Measurements from ENCODE around the gene PDZD4.
A peak's percentile ranks its signal among the peaks of the same experiment; 100 is the strongest.

Gene PDZD4, protein sequence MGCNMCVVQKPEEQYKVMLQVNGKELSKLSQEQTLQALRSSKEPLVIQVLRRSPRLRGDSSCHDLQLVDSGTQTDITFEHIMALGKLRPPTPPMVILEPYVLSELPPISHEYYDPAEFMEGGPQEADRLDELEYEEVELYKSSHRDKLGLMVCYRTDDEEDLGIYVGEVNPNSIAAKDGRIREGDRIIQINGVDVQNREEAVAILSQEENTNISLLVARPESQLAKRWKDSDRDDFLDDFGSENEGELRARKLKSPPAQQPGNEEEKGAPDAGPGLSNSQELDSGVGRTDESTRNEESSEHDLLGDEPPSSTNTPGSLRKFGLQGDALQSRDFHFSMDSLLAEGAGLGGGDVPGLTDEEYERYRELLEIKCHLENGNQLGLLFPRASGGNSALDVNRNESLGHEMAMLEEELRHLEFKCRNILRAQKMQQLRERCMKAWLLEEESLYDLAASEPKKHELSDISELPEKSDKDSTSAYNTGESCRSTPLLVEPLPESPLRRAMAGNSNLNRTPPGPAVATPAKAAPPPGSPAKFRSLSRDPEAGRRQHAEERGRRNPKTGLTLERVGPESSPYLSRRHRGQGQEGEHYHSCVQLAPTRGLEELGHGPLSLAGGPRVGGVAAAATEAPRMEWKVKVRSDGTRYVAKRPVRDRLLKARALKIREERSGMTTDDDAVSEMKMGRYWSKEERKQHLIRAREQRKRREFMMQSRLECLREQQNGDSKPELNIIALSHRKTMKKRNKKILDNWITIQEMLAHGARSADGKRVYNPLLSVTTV

DNA sequence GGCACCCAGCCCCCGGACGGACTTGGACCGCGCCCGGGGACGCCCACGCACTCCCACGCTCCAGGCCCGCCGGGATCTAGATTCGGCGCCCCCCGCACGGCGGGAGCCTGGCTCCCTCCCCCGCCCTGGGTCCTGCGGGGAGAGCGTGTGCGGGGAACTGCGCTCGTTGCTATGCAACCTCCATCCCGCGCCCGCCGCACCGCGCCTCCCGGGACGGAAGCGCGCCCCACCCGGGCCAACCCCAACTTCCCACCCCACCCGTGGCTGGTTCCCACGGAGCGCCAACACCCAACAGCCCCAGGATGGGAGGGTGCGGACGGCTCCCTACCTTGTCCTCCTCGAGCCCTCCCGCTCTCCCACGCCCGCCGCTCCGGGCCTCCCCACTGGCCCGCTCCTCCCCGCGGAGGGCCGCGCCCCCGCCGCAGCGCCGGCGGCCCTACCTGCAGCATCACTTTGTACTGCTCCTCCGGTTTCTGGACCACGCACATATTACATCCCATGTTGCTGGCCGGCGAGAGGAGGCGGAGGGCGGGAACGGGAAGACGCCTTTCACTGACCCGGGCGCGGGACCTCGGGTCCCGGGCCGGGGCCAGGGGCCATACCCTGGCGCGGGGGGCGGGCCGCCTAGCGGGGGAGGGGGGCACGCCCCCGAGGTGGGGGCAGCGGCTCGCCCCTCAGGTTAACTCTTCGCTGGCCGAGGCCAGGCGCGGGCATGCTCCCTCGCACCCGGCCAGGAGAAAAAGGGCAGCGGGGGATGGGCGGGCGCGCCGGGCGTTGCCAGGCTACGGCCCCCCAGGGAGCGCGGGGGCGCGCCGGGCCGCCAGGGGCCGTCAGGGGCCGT, at the start of gene PDZD4:
Gene PDZD4, minus strand, starts transcription at position 746 of the 841 bp plus-strand sequence. Its CDS starts 246 bp downstream, at position 500.
- intact Hi-C loops (cut with DNase I) = loop anchor here (10.0 kb wide), 1 partner anchor 55 kb away; the partner anchor contains the start of gene L1CAM
- peak in 2 of 10 donors; percentile 81 to 86 for DNase-seq

DNA sequence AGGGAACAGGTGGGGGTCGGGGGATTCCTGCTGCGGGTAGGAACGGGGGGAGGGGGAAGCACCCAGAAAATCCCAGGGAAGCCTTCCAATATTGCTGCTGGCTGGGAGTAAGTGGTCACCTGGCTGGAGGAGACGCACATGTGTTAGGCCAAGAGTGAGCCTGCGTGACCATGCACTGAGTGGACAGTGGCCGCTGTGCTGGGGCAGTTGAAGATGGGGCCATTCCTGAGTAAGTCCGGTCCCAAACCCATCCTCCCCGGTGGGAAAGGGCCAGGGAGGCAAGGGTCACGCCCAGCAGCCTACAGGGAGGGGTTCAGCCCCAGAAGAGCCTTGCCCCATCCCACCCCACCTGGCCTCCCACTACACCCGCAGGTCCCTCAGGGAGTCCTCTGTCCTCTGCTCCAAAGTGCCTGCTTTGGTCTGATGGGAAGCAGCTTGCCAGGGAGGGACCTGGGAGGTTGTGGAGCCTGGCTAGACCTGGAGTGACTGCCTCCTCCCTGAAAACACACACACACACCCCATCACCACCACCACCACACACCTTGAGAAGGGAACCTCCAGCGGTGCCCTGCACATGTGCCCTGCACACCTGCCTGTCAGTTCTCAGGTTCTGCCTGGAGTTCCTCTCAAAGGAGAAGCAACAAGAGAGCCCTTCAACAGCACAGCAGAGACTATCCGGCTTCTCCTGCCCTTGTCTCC, 49.5 kb upstream of the PDZD4 start:
- intact Hi-C loops (cut with DNase I) = loop anchor here (10.0 kb wide), 1 partner anchor 55 kb away; no protein-coding TSS in a partner anchor
- DNase-seq = peak in 2 of 10 donors; percentile 38 to 66

DNA sequence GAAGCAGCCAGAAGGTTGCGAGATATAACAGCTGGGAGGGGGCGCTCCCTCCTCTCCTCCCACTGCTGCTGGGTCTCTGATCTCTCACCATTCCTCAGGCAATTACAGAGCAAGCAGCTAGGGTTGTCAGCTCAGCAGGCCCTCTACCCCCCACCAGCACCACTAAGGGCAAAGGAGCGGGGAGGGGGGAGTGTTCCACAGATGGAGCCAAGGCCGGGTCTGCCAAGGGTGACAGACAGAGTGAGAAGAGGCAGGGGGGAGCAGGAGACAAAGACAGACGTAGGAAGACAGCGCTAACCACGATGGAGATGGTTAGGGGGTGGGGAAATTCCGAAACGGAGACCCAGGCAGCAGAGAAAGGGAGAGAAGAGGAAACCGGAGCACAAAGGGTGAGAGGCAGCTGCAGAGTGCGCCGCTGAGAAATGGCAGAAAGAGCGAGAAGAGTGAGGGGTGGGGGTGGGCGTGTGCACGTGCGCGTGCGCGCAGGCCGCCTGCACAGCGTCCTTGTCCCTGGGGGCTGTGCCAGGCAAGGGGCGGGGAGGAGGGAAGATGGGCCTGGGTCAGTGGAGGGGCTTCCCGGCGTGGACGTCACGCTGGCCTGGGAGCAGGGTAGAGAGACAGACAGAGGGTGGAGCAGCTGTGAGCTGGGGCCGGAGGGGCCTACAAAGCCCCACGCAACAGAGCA, 48.8 kb upstream of the PDZD4 start:
- peak in 1 of 10 donors; percentile 80 for DNase-seq
- intact Hi-C loops (cut with DNase I) = no loop called here

DNA sequence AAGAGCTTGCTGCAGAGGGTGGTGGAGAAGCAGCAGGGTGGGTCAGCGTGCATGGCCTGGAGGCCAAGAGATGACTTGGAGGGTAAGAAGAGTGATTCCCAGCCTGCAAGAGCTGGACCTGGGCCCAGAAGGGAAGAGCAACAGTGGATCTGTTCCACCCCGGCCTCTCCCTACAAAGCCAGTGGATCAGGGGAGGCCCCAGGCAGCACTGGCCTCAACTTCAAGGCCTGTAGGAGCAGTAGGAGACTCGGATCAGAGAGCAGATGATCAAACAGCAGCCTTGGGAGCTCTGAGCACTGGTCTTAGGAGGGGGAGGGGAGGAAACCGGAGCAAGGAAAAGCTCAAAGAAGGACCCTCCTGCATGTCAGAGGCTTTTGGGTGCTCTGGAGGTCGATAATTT, 48.0 kb upstream of the PDZD4 start:
- DNase-seq = no peak
- intact Hi-C loops (cut with DNase I) = no loop called here

DNA sequence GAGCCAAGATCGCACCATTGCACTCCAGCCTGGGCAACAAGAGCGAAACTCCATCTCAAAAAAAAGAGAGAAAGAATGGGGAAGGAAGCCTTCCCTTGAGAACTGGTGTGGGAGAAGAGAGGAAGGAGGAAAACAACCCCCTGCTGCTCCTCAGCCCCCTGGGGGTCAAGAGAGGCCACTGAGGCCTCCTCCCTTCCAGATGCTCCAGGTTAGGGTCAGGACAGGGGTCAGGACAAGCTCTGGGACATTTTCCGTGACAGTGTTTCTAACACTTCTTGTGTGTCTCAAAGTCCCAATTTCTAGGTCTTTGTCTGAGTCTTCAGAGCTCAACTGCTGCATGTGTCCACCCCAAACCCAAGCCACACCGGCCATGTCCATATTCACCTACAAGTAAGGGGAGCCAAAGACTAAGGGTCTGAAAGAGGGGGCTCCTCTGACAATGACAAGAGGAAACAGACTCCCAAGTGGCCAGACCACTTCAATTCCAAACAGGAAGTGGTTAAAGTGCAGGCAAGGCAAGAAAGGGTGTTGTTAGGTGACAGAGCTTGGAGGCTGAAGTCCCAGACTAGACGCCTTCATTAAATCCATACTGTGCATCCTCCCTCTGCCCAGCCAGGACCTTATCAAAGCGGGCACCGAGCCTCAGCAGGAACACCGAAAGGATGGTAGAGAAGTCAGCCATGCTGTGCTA, 47.4 kb upstream of the PDZD4 start:
- DNase-seq = peak in 1 of 10 donors; percentile 34
- intact Hi-C loops (cut with DNase I) = no loop called here

DNA sequence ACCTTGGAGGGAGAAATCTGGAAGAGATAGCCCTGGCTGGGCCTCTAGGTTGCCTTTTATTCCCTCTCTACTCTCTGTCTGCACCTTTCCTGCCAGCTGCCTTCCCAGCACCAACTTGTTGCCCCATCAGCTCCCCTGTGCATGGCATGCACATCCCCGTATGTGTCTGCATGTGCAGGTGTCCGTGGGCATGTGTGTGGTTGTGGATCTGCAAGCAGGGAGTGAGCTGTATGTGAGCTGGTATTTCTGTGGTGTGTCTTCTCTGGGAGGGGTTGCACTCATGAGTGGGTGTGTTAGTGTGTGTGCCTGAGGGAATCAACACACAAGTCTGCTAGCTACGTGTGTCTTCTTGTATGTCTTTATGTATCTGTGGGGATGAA, 45.8 kb upstream of the PDZD4 start:
- DNase-seq = no peak
- intact Hi-C loops (cut with DNase I) = no loop called here

DNA sequence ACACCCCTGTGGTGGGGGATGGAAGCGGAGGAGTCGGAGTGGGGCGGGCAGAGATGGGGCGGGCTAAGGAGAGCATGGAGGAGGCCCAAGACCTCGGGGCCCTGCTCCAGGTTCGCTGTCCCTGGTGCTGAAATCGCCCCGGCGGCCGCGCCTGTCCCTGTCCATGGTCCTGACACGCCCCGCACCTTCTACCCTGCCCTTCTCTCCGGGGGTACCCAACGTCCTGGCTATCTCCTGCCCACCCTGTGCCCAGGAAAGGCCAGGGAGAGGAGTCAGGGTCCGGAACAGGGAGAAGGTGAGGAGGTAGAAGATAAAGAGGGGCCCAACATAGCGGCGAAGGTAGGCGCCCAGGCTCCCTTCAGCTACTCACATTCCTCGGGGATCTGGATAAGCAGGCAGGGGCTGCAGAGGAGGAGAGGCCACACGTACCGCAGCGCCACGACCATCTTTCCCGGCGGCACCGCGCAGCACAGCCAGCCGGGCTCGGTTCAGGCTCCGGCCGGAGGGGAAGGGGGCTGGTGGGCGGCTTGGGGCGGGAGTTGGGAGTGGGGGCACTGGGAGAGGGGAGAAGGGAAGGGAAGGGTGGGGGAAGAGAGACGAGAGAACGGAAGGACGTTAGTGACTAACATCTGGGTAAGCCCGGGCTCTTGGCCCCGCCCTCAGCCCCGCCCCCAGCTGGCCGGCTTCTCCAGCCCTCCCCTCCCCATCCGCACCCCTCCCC, 45.2 kb upstream of the PDZD4 start:
- intact Hi-C loops (cut with DNase I) = no loop called here
- peak in 6 of 10 donors; percentile 42 to 94 (median 58) for DNase-seq

DNA sequence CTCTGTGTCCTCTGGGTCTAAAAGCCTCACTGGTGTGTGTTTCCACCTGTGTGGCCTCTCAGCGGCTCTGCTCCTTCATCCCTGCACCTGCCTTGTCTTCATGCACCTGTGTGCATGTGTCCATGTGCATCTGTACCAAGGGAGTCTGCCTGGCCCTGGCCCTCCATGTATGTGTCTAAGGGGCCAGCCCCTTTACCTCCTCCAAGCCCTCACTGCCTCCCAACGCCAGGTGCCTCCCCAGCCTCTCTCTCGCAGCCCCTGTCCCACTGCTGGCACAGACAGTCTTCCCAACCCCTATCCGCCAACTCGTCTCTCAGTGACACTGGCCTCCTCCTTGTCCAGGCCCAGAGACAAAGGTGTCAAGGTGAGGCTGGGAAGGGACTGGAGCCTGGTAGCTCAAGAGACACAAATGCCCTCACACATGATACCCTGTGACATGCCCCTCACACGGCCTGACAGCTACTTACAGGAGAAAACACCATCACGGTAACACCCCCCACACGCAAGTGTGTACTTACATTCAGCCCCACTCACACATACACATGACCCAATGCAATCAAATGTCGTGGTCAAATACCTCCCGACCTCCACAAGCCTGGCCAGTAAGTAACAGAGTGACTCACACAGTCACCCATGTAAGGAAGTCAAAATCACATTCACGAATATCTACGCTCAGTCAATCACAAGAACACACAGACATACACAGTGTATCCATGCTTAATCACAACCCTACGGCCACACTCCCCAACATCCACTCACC, 44.2 kb upstream of the PDZD4 start:
- peak in 1 of 10 donors; percentile 31 for DNase-seq
- intact Hi-C loops (cut with DNase I) = no loop called here

DNA sequence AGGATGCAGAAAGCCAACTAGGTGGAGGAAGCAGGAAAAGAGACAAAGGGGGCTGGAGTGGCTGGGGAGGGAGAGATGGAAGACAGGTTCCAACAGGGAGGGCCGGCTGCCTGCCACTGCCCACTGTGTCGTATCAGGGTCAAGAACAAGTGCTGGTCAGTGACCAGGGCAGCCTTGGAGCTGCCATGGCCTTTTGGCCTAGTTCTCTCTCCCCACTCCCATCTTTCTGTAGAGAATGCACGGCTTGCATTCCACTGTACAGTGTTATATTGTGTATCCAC, 43.7 kb upstream of the PDZD4 start:
- intact Hi-C loops (cut with DNase I) = no loop called here
- peak in 1 of 10 donors; percentile 18 for DNase-seq

DNA sequence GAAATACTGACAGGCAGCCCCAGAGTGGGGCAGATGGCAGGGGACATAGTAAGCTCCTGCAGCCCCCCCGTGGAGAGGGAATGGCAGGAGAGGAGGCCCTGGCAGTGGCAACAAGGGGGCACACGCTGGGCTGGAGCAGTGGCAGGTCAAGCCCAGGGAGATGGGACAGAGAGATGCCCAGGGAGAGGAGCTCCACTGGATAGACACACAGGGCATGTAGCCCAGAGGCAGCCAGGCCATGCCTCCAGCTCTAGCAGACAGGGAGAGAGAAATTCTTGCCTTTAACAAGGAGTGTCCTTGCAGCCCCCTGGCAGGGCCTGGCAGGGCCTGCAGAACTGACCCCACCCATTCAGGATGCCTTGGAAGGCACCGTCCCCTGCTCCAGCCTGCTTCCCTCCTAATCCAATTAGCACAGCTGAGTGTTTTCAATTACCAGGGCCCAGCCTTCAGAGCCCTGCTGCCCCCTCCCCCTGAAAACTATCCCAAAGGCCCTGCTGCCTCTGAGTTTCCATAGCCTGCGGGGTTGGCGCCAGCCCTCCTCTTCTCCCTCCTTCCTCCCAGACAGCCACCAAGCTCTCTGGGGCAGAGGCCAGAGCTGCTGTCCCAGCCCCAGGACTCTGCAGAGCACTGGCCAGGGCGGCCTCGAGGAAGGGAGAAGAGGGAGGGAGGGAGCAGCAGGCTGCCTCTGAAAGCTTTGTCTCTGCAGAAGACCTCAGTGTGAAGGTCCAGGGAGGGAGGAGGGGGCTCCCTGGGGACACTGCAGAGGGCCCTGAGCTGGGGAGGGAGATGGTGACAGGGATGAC, 43.1 kb upstream of the PDZD4 start:
- intact Hi-C loops (cut with DNase I) = no loop called here
- DNase-seq = peak in 1 of 10 donors; percentile 65

DNA sequence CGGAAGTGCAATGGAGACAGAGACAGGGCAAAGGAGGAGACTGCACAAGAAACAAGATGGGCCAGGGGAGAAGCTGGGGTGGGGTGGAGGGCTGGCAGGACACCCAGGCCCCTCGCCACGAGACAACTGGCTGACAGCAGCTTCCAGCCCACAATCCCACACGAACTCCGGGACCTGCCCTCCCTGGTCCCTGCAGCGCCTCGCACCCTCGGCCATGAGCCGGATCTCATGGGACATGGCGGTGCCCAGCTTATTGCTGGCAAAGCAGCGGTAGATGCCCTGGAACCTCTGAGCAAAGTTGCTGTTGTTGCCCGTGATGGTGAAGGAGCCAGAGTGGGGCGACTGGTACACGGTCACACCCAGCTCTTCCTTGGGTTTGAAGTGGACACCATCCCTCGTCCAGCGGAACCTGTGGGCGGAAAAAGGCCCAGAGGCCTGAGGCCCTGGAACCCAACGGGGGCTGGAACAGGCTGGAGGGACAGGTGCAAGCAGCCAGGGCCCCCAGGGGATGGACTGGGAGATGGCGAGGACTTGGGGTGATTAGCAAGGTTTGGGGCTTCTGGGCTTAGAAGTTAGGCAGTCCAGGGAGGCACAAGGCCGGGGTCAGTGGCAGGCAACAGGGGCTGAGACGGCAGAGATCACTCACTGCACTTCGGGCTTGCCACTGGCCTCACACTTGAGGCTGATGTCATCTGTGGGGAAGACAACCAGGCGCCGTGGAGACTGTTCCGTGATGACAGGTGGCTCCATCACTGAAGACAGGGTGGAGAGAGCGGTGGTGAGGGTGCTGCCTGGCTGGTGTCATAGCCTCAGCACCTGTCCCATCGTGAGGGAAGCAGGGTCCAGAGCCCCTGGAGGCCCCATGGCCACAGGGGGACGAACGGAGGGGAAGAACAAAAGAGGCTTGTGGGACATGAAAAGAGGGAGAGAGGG, 41.9 kb upstream of the PDZD4 start:
- peak in 2 of 10 donors; percentile 78 to 83 for DNase-seq
- intact Hi-C loops (cut with DNase I) = no loop called here

DNA sequence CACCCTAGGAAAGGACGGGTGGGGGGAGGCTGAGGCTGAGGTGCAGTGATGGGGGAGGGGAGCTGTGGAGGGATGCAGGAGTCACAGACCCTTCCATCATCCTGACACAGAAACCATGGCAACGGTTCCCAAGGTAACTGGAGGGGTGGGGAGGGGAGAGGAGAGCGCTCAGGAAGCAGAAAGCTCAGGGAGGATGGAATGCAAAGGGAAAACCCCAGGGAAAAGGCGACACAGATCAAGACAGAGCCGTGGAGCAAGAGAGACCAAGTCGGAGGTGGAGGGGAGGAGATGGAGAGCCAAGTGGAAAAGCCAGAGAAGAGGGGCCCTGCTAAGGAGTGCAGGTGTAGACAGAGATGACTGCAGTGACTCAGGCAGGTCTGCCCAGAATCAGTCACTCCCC, 41.1 kb upstream of the PDZD4 start:
- no peak for DNase-seq
- intact Hi-C loops (cut with DNase I) = no loop called here

DNA sequence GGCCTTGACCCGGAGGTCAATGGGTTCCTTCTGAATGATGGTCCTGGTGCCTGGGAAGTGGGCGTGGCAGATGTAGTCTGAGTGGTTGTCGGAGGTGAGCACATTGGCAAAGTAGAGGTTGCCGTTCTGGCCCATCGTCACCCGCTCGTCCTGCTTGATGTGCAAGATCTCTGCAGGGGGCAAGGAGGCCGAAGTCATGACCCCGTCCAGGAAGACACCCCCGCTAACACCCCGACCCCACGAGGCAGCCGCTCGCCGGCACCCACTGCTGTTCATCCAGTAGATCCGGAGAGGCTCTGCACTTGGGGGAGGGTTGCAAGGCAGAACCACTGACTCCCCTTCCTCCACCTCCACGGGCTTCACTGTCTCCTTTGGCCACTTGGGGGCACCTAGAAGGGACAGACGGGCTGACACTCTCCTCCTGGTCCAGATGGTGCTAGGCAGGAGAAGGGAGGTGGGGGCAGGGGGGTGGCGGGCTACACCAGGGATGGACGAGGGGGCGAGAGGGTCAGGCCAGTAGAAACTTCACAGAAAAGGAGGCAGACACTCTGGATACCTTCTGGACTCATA, 40.5 kb upstream of the PDZD4 start:
- intact Hi-C loops (cut with DNase I) = no loop called here
- no peak for DNase-seq

DNA sequence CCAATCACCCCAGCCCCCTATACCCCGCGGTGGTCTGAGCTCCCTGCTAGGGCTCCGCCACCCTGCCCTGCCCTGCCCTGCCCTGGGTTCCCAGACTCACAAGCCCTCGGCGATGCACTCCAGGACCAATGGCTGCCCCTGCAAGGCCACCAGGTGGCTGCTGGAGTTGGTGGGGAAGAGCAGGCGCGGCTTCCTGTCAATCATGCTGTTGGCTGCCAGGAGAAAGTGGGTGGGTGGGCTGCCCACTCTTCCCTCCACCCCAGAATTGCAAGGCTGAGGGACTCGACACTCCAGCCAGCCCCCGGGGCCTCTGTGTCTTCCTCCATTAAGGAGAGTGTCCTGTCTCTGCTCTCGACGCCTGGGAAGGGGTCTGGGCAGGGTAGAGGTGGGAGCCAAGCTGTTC, 39.9 kb upstream of the PDZD4 start:
- no peak for DNase-seq
- intact Hi-C loops (cut with DNase I) = no loop called here

DNA sequence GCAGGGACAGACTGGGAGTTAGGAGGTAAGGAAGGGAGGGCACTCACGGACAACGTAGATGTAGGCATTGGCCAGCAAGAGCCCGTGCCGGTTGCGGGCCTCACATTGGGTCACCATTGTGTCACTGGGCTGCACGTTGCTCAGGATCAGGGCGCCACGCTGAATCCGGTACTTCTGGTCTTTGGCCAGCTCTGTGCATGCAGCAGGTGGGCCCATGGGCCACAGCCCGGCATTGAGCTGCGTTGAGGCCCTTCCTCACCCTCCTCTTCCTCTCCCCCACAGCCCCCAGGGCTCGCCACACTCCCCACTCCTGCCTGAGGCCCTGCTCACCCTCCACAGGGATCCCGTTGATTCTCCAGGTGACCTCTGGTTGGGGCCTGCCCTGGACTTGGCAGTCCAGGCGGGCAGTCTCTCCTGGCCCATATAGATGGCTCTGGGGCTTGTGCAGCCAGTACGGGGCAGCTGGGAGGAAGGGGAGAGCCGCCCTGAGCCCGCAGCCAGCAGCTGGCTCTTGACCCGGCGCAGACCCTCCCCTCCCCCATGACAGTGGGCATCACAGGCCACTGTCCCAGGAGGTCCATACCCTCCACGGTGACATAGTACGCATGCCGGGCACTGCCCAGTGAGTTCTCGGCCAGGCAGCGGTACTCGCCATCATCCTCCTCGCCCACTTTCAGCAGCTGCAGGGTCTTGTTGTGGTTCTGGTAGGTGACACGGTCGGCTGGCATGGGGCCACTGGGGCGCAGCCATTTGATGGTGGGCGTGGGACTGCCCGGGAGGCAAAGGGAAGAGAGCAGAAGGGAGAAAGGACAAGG, 39.3 kb upstream of the PDZD4 start:
- peak in 1 of 10 donors; percentile 82 for DNase-seq
- intact Hi-C loops (cut with DNase I) = no loop called here
